HG03442 (cell line): Measurements from ENCODE around the gene DLL3.

Experiments
- ATAC-seq: cut with Tn5 transposase; IDR thresholded peaks from one replicate; pipeline ENCODE4 v1.9.1; 2021; ENCODE audit warnings: mild to moderate bottlenecking, moderate library complexity; ENCODE audit not compliant: unreplicated experiment

Gene DLL3

DNA sequence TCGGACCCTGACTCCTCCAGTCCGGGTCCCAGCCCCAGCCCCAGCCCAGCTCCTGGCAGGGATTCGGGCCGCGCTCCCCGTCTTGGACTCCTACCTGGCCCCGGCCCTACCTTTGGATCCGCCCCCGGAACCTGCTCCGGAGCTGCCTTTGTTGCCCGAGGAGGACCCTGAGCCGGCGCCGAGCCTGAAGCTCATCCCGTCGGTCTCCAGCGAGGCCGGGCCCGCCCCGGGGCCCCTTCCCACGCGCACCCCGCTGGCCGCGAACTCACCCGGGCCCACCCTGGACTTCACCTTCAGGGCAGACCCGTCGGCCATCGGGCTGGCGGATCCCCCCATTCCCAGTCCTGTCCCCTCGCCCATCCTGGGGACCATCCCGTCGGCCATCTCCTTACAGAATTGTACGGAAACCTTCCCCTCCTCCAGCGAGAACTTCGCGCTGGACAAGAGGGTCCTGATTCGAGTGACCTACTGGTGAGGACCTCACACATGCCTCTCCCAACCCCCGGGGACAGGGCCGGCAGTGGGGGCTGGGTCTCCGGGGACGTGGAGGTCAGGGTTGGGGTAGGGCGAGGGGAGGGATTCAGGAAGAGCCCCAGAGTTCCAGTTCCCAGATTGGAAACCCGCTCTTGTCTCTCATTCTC, 16.9 kb downstream of the DLL3 start:
- no peak for ATAC-seq

DNA sequence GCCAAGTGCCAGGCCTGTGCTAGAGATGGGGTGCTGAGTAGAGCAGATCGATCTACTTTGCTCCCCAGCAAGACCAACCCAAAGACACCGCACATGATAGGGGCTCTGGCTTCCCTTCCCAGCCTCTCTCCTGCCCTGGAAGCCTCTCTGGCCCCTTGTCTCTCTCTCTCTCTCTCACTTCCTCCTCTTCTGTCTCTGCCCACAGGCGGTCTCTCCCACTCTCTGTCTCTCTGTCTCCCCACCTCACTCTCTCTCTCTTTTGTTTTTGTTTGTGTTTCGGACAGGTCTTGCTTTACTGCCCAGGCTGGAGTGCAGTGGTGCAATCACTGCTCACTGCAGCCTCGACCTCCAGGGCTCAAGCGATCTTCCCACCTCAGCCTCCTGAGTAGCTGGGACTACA, 17.5 kb downstream of the DLL3 start:
- no peak for ATAC-seq

DNA sequence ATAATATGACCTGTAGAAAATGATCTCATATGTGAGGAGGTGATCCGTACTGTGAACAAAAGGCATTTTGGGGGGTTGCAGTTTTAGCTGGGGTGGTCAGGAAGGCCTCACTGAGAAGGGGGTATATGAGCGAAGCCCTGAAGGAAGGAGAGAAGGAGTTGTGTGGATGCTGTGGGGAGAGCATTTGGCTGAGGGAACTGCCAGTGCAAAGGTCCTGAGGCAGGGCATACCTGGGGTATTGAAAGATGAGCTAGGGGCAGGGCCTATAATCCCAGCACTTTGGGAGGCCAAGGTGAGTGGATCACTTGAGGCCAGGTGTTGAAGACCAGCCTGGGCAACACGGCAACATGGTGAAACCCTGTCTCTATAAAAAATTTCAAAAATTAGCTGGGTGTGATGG, 18.7 kb downstream of the DLL3 start:
- no peak for ATAC-seq

DNA sequence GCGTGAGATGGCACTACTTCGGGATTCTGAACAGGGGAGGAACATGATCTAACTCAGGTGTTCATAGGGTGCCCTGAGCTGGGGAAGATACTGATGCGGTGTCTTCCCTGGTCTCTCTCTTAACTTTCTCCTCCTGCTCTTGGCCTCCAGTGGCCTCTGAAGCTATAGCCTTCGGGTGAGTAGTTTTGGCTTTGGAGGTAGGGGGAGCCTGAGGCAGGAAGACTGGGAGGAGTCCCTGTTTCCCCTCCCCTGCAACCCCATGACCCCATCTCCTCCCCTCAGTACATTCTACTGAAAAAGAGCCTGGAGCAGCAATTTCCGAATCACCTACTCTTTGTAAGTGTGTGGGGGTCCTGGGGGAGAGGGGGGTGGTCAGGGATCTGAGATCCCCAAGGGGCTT, 19.7 kb downstream of the DLL3 start:
- no peak for ATAC-seq

DNA sequence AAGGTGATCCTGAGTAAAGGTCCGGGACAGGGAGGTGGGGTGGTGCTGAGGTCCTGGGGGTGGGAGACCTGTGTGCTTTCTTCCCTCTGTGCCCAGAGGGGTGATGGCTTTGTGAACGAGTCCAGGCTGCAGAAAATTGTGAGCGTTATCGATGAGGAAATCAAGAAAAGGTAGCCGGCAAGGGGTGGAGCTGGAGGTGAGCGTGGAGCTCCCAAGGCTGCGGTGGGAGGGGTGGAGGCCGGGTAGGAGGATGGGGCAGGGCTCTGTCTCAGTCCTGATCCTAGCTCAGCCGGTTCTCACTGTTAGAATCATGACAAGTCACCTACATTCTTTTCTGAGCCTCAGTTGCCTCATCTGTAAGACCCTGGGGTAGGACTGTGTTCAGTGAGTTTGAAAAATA, 20.2 kb downstream of the DLL3 start:
- no peak for ATAC-seq

DNA sequence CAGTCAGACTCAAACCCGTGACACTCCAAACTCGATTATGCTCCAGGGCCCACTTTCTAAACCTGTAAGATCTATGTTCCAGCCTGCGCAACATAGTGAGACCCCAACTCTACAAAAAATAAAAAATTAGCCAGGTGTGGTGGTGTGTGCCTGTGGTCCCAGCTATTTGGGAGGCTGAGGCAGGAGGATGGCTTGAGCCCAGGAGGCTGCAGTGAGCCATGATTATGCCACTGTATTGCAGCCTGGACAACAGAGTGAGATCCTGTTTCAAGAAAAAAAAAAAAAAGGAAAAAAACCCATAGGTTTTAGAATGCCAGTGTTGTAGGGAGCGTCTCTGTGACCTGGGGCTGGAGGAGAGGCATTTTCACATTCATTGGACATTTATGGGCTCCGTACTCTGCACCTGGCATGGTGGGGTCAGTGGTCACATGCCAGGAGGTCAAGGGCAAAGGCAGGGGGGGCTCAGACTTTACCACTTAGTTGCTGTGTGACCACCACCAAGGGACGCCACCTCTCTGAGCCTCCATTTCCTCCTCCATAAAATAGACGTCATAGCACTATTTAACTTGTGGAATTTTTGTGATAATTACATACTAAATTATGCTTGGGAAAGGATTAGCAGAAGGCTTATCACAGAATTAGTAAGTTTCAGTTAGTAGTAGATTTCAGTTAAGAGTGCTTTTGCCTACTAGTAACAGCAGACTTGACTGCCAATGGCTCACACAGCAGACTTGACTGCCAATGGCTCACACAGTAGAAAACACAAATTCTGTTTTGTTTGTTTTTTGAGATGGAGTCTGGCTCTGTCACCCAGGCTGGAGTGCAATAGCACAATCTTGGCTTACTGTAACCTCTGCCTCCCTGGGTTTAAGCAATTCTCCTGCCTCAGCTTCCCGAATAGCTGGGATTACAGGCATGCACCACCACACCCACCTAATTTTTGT, 22.1 kb downstream of the DLL3 start:
- no peak for ATAC-seq

DNA sequence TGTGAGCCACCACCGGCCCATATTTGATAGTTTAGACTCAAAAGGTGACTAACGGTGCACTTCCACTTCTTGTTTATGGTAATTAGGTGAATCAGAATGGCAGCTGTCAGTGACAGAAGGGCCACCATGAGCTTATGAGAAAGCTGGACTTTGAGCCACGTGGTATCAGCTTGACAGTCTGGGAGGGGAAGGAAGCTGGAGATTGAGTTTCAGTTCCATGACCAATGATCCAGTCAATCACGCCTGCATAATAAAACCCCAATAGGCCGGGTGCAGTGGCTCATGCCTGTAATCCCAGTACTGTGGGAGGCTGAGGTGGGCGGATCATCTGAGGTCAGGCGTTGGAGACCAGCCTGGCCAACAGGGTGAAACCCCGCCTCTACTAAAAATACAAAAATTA, 25.7 kb downstream of the DLL3 start:
- ATAC-seq, result no peak

DNA sequence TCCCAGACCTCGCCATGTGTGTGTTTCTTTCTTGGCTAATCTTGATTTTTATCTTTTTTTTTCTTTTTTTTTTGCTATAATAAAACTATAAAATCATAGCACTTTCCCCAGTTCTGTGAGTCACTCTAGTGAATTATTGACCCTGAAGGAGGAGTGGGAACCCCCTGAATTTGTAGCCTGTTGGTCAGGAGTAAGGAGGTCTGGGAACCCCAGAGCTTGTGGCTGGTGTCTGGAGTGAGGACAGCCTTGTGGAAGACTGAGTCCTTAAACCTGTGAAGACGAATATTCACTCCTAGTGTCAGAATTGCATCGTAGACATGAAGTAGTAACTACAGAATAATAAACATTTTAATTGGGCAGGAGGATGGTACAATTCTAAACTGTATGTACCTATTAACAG, 26.5 kb downstream of the DLL3 start:
- no peak for ATAC-seq

DNA sequence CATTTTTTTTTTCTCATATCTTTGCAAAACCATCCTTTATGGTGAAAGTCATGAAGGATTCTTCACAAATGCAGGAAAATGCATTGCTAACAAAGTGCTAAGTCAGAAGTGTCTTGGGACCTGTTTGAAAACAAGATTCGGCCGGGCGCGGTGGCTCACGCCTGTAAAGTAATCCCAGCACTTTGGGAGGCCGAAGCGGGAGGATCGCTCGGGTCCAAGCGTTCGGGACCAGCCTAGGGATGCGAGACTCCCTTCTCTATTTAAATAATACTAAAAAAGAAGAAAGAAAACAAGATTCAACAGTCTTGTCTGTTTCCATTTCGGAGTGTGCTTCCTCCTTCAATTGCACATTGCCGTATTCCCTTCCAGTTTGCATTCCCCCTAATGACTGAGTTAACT, 33.1 kb downstream of the DLL3 start:
- no peak for ATAC-seq

DNA sequence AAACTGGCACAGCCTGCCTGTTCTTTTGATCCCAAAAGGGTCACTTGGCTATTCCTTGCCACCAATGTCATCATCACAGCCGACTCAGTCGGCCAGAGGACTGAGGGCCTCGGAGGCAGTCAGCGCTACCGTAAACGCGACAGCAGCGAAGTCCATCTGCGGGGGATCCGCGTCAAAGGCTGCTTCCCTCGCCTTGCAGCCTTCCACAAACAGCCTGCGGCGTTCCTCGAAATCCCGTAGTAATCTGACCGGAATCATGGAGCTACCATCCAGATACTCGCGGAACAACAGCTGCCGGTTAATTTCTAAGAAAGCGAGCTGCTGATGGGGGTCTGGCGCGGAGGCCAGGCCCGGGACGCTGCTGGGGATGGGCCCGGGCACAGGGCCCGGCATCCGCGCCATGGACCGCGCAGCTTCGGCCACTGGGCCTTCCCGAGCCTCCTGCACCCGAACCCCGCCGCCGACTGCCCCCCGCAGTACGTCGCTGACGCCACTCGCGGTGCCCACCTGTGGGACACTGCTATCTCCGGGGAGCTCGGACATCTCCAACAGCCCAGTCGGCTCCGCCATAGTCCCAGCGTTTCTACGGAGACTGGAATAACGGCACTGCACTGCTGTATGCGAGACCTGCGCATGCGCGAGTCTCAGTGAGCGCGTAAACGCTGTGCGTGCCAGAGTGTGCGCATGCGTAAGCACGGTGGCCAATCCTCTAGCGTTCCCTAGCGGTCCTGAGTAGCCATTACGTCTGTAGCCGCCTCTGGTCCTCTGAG, 33.7 kb downstream of the DLL3 start, which contains the start of gene EID2B:
Gene EID2B (minus strand): TSS at position 620 of the 770 bp plus-strand sequence. CDS start 50 bp downstream, at position 570.
- peak; percentile 85 for ATAC-seq

DNA sequence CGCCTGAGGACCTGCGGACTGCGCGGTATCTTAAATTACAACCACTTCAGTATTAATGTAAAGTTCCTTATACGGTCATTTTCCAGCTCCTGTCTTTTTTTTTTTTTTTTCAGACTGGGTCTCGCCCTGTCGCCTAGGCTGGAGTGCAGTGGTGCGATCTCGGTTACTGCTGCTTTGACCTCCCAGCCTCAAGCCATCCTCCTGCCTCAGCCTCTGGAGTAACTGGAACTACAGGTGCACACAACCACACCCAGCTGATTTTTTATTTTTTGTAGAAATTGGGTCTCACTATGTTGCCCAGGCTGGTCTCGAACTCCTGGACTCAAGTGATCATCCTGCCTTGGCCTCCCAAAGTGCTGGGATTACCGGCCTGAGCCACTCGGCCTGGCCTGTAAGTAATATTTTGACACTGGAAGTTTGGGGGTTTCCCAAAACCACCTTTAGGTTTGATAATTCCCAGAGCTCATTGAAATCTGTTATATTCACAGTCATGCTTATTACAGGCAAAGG, 34.3 kb downstream of the DLL3 start:
- peak; percentile 1 for ATAC-seq

DNA sequence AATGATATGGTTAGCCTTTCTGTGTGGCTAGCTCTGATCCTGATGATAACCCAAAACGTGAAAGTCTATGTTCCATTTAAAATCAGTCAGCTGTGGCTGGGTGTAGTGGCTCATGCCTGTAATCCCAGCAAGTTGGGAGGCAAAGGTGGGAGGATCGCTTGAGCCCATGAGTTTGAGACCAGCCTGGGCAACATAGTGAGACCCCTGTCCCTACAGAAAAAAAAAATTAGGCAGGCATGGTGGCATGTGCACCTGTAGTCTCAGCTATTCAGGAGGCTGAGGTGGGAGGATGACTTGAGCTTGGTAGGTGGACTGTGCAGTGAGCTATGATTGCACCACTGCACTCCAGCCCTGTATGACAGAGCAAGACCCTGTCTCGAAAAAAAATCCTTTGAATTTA, 35.0 kb downstream of the DLL3 start:
- ATAC-seq, result no peak

DNA sequence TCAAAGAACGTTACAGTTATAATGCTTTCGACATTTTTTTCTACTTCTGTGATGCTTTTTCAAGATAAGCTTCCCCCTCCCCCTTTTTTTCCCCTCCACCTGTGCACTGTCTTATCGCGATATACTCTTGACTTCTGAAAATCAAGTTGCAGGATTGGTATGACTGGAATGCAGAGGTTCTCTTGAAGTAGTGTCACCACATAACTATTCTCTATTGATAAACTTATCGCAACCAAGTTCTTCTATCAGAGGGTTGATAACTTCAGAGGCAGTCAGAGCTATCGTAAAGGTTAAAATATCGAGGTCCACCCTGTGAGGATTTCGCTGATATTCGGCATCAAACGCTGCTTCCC, 40.4 kb downstream of the DLL3 start:
- ATAC-seq, result no peak

DNA sequence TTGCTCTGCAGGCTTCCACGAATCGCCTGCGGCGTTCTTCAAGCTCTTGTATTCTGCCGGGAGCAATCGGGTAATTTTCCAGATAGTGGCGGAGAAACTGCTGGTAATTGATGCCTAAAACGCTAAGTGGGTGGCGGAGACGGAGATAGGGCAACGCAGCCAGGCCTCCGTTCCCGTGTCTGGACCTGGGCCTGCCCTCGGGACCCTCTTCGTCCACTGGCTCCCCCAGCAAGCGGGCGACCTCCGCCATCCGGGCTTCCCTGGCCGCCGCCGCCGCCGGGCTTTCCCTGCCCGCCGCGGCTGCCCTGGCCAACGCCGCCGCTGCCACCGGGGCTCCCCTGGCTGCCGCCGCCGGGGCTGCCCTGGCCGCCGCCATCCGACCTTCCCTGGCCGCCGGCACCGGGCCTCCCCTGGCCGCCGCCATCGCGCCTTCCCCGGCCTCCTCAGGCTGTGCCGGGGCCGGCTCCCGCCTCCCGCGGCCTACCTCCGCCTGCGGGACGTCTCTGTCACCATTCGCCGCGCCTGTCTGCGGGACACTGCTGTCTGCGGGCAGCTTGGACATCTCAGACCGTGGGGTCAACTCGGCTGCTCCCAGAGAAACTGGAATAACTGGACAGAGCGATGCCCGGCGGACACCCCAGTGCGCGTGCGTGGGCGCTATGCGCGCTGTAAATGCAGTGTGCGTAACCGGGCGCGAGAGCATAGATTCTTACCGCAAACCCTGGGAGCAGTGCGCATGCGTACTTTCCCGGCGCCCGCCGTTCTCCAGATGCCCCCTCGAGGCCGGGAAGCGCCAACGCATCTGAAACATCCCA, 41.0 kb downstream of the DLL3 start, which contains the start of gene EID2:
Gene EID2 (minus strand): TSS at position 644 of the 815 bp plus-strand sequence. CDS start 82 bp downstream, at position 562.
- ATAC-seq, result peak; percentile 82

DNA sequence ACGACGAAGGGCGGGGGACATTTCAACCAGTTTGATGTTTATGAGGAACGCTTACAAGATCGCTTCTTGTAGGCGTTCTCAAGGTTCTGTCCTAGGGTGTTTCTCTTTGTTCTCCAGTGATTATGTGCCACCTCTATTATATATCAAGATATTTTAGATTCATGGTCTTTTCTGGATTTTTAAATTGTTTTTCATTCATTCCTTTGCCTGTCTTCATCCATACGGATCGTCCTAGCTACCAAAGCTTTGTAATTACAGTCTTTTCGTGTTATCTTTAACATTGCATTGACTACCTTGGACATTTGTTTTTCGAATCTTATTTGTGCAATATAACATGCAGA, 41.6 kb downstream of the DLL3 start:
- no peak for ATAC-seq

DNA sequence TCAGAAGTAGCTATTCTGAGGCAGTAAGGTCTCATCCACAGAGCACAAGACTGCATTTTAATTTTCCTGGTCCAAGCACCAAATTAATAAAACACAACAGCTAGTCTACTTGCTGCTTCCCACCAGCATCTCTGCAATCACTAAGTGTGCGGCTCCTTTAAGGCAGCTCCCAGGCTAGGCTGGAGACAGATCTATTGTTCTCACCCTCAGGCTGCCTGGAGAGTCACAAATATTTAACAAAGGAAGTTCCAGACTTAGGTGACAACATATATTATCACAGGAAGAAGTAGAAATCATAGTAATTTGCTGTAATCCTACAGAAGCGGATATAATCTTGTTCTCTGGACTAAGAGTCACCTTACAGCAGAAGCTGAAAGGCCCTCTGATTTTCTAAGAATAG, 43.5 kb downstream of the DLL3 start:
- no peak for ATAC-seq

DNA sequence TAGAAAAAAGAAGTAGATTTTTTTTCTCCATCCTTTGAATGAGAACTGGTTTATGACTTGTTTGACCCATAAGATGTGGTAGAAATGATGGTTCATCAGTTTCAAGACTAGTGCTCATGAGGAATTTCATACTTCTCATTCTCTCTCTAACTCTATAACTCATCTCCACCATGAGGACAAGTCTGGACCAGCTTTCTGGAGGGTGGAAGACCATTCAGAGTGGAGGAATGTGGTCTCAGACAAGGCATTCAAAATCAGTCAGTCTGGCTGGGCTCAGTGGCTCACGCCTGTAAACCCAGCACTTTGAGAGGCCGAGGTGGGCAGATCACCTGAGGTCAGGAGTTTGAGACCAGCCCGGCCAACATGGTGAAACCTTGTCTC, 44.7 kb downstream of the DLL3 start:
- no peak for ATAC-seq

DNA sequence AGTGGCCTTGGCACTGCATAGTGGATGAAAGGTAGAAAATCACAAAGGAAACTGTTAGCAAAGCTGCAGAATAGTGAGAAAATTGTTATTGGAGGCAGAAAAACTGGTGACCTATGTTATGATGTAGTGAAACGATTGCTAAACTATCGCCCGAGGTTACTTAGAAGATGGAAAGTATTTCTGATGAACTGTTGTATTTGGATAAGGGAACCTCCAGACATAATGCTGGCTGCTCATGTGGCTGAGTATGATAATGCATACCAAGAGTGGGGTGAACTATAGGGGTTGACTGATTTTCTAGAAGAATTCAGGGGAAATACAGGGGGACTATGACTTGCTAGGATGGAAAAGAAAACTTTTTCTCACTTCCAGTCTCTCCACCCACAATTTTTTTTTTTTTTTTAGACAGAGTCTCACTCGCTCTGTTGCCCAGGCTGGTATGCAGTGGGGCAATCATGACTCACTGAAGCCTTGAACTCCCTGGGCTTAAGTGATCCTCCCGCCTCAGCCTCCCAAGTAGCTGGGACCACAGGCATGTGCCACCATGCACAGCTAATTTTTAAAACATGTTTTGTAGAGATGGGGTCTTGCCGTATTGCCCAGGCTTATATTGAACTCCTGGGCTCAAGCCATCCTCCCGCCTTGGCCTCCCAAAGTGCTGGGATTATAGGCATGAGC, 45.6 kb downstream of the DLL3 start:
- ATAC-seq, result no peak

DNA sequence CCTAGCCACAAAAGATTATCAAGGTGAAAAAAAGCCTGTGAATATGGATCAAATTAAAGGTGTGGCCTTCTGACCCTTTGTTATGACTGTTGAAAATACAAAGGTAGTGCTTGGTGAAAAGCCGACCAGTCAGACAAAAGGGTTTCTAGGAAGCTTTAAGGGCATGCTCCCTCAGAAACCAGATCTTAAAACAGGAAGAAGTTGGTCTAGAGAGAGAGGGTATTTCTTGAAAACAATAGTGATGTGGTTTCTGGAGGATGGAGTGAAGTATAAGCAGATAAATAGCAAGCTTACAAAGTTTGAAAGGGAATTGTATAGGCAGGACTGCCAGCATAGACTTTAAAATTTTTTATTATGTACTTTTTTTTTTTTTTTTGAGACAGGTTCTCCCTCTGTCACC, 46.2 kb downstream of the DLL3 start:
- no peak for ATAC-seq

DNA sequence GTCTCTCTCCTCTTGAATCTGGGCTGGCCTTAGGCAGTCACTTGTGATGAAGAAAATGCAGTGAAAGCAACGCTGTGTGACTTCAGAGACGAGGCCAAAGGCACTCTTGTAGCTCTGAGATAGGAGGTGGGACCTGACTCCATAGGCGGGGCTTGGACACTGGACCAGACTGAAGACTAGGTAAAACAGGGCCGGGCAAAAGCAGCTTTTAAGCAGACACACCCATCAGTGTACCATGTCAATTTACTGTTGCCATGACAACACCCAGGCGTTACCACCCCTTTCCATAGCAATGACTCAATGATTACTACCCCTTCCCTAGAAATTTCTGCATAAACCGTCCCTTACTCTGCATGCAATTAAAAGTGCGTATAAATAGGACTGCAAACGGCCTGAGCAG, 47.9 kb downstream of the DLL3 start:
- no peak for ATAC-seq
